ENCODE data around the gene TLCD3B. TPM values are rescaled to one million over a fixed set of nuclear protein-coding genes. Genes with fewer than 3 reads are reported as not detected.
"Not testable (repeated sequence)": the region's sequence is repeated elsewhere in the genome, so short reads cannot be mapped to it uniquely, and the experiment has no call there.

Gene TLCD3B
- total RNA-seq, 1 donor: not detected

DNA sequence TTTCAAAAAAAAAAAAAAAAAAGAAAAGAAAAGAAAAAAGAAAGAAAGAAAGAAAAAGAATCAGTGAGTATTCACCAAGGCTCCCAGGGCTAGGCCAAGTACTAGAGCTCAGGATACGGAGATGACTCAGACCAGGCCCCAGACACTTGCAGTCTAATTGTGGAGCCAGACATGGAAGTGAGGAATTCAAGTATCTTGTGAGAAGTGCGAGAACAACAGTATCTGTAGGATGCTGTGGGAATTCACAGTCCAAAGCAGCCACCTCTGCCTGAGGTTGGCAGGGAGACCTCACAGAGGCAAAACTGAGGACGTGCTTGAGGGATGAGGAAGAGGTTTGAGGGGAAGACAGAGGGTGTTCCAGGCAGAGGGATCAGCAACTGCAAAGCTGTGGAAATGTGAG, 20.4 kb upstream of the TLCD3B start:
- TF ChIP-seq, protein P1, sequence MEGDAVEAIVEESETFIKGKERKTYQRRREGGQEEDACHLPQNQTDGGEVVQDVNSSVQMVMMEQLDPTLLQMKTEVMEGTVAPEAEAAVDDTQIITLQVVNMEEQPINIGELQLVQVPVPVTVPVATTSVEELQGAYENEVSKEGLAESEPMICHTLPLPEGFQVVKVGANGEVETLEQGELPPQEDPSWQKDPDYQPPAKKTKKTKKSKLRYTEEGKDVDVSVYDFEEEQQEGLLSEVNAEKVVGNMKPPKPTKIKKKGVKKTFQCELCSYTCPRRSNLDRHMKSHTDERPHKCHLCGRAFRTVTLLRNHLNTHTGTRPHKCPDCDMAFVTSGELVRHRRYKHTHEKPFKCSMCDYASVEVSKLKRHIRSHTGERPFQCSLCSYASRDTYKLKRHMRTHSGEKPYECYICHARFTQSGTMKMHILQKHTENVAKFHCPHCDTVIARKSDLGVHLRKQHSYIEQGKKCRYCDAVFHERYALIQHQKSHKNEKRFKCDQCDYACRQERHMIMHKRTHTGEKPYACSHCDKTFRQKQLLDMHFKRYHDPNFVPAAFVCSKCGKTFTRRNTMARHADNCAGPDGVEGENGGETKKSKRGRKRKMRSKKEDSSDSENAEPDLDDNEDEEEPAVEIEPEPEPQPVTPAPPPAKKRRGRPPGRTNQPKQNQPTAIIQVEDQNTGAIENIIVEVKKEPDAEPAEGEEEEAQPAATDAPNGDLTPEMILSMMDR (IDR thresholded peaks at IDR 0.05; ENCODE audit: insufficient read depth, low read depth, low read length): no peak
- no peak for DNase-seq (ENCODE audit: low read depth)
- H3K4me3 ChIP-seq (ENCODE audit: low read depth, low read length): no peak overlapping the region

DNA sequence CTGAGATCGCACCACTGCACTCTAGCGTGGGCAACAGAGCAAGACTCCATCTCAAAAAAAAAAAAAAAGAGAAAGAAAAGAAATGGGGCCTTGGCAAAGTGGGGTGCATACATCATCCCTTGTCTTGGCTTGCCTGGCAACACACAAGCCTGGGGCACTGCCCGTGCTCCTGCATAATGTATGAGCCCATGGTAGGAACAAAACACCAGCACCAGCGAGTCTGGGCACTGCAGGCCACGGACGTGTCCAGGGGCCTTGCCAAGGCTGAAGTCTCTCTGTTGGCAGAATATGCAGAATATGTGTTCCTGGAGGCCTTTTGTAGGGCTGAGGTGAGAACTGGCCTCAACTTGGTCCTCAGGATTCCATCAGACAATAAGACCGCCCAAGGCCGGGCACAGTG, 18.8 kb upstream of the TLCD3B start:
- TF ChIP-seq, protein P1 (IDR thresholded peaks at IDR 0.05; ENCODE audit: insufficient read depth, low read depth, low read length): no peak
- DNase-seq (ENCODE audit: low read depth): no peak
- H3K4me3 ChIP-seq (ENCODE audit: low read depth, low read length): no peak overlapping the region

DNA sequence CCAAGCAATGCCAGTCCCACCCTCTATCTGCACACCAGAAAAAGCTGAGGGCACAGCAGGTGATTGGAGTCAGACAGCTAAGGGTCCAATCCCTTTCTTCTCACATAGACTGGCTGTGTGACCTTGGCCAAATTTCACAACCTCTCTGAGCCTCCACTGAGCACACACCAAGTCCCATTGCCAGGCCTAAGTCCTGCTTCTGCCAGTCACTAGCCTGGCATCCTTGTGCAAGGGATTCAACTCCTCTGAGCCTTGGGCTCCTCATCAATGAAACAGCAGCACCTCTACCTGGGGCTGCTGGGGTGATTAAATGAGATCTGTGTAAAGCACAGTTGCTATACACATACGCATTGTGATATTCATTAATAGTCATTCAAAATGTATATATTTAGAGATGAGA, 15.5 kb upstream of the TLCD3B start:
- TF ChIP-seq, protein P1 (IDR thresholded peaks at IDR 0.05; ENCODE audit: insufficient read depth, low read depth, low read length): no peak
- no peak overlapping the region for H3K4me3 ChIP-seq (ENCODE audit: low read depth, low read length)
- no peak for DNase-seq (ENCODE audit: low read depth)

DNA sequence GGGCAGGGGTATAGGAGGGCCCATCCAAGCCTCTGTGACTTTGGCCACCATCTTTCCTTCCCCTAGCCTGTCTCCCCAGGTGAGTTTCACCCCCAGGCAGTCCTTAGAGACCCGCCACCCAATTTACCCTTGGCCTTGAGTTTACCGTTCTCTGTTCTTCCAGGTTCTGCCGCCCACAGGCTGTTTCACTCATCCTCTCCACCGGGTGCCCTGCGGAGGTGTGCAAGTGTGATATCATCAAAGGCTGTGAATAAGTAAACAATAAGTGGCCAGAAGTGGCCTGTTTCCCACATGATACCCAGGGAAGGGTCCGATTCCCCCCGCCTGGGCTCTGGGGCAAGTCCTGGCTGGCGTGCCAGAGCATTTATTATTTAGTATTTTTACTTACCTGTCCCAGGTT, 15.1 kb upstream of the TLCD3B start:
- TF ChIP-seq, protein P1 (IDR thresholded peaks at IDR 0.05; ENCODE audit: insufficient read depth, low read depth, low read length): no peak
- no peak overlapping the region for H3K4me3 ChIP-seq (ENCODE audit: low read depth, low read length)
- no peak for DNase-seq (ENCODE audit: low read depth)

DNA sequence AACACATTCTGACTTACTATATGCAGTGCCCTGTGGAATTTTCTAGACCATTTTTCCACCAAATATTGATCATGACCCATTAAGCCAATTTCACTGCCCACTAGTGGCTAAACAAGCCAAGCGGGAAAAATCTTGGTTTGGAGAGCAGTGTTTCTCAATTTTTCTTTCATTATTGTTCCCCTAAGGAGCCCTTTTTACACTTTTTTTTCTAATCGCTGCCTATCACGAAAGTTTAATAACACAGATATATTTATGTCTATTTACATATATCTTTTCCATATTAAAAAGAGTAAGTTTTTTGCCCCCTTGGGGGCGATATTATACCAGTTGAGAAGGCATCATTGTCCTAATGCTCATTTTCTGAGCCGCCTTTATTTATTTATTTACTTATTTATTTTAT, 10.8 kb upstream of the TLCD3B start:
- DNase-seq (ENCODE audit: low read depth): peak; percentile 60
- TF ChIP-seq, protein P1 (IDR thresholded peaks at IDR 0.05; ENCODE audit: insufficient read depth, low read depth, low read length): peak; percentile 29
- H3K4me3 ChIP-seq (ENCODE audit: low read depth, low read length): no peak overlapping the region

DNA sequence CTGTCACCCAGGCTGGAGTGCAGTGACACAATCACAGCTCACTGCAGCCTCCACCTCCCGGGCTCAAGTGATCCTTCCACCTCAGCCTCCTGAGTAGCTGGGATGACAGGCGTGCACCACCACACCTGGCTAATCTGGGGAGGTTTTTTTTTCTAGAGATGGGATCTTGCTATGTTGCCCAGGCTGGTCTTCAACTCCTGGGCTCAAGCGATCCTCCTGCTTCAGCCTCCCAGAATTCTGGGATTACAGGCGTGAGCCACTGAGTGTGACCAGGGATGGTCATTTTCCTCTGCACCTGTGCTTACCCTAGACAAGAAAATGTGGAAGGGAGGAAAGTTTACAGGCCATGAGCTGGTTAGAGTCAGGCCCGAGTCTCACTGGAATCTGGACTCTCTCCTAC, 9.6 kb upstream of the TLCD3B start:
- not testable (repeated sequence) for DNase-seq (ENCODE audit: low read depth); H3K4me3 ChIP-seq (ENCODE audit: low read depth, low read length)

DNA sequence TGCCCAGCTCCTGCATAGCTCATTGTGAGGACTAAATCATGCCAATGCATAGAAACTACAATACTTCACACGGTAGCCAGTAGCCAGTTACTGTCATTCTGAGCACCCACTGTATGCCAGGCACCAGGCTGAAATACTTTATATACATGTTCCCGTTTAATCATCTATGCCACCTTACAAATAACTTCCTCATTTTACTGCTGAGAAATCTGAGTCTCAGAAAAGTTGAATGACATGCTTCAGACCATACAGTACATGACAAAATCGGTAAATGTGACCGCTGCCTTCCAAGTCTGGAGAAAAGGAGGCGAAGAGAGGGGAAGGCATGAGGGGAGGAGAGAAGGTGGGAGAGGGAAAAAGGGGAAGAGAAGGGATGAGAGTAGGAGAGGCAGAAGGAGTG, 9.2 kb upstream of the TLCD3B start:
- H3K4me3 ChIP-seq (ENCODE audit: low read depth, low read length): no peak overlapping the region
- DNase-seq (ENCODE audit: low read depth): no peak

More for the DNA sequence above, 9.2 kb upstream of the TLCD3B start:
- TF ChIP-seq, protein P1 (IDR thresholded peaks at IDR 0.05; ENCODE audit: insufficient read depth, low read depth, low read length): no peak

All from fibroblast of villous mesenchyme (primary cell).